ENCODE results near the gene LRIG1.
A peak's percentile ranks its signal among the peaks of the same experiment; 100 is the strongest.

LRIG1 gene

DNA sequence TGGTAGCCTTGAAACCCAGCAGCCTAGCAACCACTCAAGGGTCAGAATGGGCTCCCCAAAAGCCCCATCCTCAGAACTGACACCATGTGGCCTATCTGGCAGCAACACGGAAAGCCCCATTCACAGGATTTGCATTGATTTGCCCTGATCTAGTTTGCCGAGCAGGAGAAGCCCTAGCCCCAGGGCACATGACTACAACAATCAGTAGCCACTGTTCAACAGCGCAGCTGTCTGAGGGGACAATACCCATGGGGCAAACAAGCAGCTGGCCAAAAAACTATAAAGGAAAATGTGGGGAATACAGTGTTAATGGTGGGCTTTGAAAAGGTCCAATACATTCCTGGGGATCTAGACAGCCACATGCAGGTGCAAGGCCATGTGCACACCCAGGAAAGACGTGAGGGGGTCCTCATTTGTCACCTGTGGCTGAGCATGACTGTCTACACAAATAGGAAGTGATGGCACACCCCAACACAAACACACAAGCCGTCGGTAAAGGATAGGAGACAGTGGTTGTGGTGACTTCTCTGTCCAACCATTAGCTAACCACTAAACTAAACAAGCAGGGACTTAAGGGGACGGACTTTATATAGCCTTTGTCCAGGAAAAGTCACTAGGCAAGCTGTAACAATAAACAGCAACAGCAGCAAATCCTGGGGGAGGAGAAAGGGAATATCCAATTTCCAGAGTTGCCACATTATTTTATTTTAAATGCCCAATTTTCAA is 113.7 kb downstream of the LRIG1 start:
- no peak for DNase-seq (ENCODE audit: low read depth in 1 of 2, low spot score in 1 of 2)

DNA sequence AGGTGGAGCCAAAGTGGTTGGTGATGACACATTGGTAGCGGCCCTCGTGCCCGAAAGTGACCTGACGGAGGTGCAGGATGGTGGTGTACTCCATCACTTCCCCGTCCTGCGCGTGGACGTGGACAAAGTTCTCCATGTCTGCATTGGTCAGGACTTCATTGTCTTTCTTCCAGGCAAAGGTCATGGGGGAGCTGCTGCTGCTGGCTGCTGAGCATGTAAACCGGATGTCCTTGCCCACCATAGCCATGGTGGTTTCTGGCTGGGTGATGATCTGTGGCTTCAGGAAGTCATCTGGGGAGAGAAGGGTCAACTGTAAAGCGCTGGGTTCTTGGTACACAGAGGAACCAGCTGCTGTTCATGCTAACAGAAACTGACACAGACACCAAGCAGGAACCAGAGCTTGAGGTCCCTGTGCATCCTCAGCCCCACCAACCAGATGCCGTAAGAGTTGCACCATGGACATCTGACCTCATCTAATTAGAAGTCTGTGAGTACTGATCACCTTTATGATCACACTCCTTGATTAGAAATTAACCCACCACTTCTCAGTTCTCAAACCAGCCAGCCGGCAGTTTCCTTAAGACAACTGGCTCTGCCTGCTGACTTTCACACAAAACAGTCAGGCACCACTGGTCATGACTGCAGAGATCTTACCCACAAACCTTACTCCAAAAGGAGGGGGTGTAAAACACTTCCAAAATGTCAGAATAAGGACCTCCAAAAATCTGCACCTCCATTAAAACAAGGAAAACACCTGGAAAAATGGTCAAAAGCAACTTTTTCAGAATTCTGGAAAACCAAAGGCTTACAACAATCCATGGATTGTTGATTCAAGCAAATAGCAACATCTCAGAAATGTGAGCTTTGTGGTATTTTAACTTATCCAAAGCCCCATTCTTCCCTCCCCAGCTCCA is 114.6 kb downstream of the LRIG1 start:
- DNase-seq (ENCODE audit: low read depth in 1 of 2, low spot score in 1 of 2): no peak

DNA sequence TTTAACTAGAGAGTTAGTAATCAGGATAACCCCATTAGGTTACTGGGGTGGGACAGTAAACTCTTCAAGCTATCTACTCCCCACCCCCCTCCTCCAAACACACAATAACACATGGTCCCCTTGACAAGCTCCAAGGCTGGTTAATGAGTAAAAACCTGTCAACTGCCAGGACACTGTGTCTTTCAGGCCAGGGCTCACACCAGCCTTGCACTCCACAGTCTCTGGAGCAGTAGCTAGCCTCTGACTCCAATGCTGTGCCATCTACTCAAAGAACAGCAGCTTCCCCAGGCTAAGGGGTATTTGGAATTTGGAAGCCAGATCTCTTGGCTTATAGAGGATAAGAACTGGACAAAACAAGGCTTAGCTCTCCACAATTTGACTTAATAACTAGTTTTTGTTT is 115.8 kb downstream of the LRIG1 start:
- DNase-seq (ENCODE audit: low read depth in 1 of 2, low spot score in 1 of 2): no peak

DNA sequence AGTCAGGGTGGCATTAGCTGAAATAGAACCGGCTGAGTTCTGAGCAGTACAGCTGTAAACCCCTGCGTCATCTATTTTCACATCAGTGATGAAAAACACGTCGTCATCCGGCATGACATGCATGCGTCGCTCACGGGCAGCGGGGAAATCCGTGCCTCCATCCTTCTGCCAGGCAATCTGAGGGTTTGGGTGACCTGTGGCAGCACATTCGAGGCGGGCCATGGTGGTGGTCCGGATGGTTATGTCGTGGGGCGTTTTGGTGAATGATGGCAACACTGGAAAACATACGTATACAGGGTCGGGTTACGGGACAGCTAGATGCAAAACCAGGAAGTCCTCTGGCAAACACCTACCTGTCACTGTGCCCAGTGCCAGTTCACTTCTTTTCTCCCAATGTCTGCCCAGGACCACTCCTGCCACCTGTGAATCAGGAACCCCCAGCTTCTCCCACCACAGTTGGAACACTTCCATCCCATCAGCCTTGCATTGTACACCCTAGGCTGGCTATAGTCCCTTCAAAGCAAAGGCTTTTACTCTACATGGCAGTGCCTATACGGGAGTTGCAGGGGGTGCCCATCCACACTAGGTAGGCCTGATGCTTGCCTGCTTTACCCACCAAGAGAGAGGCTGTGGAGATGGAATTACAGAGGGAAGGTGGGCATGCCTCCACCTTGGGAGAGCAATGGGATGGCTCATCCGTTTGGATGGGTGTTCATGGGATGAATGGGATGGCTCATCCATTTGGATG is 116.7 kb downstream of the LRIG1 start:
- DNase-seq (ENCODE audit: low read depth in 1 of 2, low spot score in 1 of 2): no peak

DNA sequence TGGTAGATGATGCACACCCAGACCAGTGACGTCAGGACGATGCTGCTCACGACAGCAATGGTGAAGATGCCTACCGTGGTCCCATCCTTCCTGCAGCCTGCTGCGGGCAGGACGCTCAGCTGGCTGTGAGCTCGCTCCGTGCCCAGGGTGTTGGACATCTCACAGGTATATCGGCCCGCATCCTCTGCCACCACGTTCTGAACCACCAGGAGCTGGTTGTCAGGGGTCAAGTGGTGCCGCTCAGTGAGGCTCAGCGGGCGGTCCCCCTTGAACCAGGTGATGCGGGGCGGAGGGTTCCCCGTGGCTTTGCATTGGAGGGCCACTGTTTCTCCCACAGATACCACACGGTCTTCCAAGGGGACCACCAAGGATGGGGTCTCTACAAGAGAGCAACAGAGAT is 117.8 kb downstream of the LRIG1 start:
- DNase-seq (ENCODE audit: low read depth in 1 of 2, low spot score in 1 of 2): no peak

DNA sequence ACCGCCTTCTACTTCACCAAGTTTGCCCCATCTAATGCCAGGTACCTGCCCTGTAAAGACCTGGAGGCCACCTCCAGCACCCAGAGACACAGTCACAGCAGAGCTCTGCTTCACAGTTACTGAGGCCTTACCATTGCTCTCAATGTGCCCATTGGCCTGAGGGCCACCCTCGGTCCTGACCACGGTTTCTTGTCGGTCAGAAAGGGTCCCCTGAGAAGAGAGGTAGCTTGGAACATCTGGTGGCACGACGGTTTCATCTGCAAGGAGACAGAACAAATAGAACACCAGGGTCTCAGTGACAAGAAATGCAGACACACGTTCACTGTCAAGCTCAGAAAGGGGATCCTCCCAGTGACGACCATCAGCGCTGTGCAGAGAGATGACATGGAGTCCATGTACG is 118.7 kb downstream of the LRIG1 start:
- DNase-seq (ENCODE audit: low read depth in 1 of 2, low spot score in 1 of 2): no peak

DNA sequence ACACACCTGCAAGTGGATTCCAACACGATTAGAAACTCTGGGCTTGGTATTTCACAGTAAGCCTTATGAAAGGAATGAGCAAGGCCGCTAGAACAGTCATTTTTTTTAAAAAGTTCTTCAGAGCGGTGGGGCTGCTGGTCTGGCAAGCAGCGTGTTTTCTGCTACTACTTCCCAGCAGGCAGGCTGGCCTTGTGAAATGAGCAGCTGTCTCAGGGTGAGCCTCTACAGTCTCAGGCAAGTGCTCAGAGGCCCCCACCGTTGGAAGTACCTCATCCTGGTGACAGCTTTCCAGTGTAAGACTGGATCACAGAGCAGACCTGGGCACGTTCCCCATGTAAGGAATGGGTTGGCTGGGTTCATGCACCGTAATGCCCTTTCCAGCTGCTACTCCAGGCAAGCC is 119.2 kb downstream of the LRIG1 start:
- no peak for DNase-seq (ENCODE audit: low read depth in 1 of 2, low spot score in 1 of 2)

DNA sequence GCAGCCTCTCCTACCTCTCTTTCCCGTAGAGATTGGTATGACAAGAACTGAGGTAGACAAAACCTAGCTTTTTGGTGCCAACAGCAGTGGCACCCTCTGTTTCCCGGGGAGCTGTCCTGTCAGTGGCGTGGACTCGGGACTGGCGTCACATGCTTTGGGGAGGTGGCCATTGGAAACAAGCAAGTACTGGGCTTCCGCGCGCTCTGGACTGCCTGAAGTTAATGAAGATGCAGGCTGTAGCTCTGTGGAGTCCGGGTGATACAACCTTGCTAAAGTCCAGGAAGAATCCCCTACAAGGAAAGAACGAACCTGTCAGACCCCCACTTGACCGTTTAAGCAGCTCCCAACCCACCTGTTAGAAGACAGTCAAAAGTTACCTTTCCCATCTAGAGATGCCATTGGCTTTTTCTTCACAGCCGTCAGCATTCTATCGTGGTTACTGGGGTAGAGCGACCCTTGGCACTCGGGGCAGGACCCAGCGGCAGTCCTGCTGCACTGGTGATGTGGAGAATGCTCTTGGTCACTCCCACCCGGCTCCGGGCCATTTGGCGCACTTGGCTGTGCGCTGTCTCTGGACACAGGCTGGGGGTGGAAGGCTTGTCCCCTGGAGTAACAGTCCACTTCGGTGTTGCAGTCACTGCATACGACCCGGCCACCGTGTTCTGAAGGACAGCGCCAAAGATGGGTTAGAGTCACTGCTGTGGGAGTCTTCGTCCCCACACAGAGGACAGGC is 120.5 kb downstream of the LRIG1 start:
- DNase-seq (ENCODE audit: low read depth in 1 of 2, low spot score in 1 of 2): no peak

DNA sequence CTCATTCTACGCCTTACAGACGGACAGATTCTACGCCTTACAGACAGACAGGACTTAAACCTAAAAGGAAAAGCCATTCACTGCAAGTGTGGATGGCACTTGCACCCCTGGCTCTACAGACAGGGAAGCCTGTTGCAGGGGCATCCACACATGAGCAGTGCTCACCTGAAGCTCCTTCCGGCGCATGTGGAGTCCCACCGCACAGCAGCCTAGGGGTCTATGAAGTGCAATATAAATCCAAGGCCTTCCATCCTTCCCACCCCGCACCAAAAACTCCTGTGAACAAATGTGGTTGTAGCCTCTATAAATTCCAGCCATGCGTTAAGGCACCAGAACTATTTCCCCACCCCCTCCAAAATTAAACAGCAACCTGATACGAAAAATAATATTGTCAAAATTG is 121.3 kb downstream of the LRIG1 start:
- no peak for DNase-seq (ENCODE audit: low read depth in 1 of 2, low spot score in 1 of 2)

DNA sequence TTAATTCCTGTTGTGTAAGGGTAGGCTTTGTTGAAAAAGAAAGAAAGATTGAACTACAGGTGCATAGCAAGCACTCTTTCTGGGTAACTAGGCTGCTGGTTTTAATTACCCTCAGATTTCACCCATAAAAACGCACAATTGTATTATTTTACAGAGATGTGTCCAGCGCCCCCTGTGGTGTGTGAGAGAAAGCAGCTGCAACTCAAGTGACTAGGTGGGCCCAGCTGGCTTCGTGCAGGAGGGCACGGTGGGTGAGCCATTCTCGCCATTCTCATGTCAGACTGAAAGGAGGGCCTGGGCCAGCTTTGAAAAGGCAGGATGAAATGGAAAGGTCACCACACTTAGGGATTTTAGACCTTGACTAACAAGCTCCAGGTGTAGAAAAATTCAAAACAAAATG is 122.6 kb downstream of the LRIG1 start:
- peak in 1 of 2 donors; percentile 22 for DNase-seq (ENCODE audit: low read depth in 1 of 2, low spot score in 1 of 2)

DNA sequence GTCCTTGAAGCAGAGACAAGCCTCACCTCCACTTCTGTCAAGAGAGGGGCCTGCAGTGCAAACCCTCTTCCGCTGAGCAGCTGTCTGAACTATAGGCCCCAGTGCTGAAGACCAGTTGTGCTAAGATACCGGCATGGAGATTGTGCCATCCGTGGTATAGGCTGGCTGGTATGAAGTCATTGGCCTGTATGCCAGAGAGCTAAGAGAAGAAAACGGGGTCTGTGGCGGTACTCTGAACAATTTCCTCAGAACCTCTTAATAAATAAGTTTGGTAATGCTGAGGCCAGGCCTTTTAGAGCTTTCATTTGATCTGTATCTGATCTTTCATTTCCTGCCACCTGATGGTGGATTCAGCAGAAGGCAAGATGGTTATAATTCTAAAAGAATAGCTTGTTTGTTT is 123.0 kb downstream of the LRIG1 start:
- no peak for DNase-seq (ENCODE audit: low read depth in 1 of 2, low spot score in 1 of 2)

DNA sequence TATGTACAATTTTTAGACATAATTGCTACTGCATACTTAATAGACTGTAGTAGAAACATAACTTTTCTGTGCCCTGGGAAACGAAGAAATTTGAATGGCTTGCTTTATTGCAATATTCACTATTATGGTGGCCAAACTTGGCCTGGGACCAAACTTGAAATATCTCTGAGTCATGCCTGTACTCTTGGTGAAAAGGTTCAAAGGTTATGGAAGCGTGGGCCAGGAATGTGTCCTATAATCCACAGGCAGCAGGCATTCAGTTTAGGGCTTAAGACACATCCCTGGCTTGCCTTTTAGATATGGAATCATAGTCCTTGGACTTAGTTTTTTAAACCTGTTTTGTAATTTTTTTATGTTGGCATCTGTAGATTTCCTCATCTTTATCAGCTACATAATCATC is 124.3 kb downstream of the LRIG1 start:
- DNase-seq (ENCODE audit: low read depth in 1 of 2, low spot score in 1 of 2): no peak

DNA sequence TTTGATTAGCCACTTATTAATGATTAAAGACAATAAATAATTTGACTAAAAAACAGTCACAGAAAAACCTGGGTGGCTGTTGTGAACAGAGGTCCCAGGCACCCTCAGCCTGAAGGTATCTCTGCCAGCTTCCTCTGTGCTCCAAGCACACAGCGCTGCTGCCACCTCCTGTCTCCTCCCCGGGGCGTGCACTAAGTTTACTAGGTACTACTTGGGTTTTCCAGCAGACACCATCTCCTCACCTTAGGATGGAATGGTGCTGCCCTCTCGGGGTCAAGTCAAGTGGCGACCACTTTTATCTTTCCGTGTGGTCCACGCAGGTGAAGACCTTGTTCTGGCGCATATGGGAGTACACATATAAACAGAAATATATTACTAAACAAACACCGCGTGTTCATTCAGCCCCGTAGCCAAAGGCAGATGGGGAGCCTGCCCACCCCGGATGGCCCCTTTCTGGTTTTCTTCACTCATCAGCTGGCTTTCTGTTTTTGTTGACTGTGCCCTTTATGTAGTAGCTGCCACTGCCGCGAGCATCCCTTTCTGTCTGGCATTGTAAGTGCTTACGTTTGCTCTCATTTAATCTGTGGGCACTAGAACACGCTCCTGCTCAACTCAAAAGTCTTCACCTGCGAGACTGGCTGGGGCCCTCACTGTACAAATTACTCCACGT is 128.0 kb downstream of the LRIG1 start:
- no peak for DNase-seq (ENCODE audit: low read depth in 1 of 2, low spot score in 1 of 2)

DNA sequence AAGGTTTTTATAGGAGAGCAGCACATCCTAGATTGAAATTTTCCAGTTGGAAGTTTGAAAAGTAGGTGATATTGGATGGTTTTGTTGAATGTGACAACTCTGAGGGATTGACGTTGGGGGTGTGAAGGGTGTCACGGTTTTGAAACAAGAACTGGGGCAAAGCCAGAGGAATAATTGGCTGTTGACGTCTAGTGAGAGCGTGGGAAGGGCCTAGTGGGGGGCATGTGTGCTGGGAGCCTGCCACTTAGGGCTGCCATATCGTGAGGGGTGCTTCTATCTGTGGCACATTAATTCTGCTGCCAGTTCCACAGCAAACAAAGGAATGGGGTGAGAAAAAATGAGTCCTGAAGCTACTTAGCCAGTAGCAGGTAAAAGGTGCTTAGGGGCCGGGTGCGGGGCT is 129.4 kb downstream of the LRIG1 start:
- no peak for DNase-seq (ENCODE audit: low read depth in 1 of 2, low spot score in 1 of 2)

DNA sequence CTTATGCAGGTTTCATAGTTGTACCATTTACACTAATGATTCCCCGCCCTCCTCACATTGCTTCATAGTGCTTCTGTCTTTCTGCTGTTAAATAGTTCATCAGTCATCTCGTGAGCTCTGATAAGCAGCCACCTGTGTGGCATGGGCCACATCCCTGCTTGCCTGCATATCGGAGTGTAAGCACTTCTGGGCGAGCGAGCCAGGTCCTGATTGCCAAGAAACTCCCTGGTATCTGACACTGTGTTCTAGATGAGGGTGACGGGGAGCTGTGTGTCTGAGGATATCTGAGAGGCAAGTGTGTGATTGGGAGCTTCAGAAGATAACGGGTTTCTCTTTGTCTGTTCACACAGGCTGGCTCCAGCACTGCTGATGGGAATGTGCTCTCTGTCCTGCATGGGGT is 130.6 kb downstream of the LRIG1 start:
- DNase-seq (ENCODE audit: low read depth in 1 of 2, low spot score in 1 of 2): no peak

DNA sequence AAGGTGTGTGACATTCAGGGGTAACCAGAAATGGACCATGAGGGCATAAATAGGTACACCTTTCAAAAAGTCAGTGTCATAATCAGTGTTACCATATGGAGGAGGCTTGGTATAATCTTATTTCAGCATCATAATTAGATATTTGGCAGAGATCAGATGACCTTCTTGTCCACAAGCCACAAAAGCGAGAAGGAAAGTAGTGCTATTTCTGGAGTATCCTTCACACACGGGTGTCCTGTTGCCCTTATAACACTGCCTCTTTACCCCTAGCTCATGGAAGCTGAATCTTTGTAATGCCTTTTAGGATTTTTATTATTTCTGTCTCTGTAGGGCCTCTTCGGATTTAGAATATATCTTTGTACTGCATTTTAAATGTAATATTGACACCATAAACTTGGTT is 132.8 kb downstream of the LRIG1 start:
- DNase-seq (ENCODE audit: low read depth in 1 of 2, low spot score in 1 of 2): no peak

DNA sequence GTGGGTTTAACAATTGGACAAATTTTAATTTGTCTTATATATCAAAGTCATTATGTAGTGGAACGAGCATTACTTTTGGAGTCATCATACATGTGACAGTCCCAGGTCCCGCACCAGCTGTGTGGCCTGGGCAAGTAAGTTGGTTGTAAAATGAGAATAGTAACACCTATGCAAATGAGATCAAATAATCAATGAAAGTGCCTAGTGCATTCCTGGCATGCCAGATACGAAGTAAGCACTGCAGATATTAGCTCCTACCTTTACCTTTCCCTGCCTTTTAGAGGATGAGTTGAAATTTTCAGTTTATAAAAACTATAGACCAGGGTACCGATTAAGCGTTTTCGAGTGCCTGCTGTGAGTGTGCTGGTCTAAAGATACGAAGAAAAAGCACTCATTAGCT is 134.1 kb downstream of the LRIG1 start:
- DNase-seq (ENCODE audit: low read depth in 1 of 2, low spot score in 1 of 2): no peak

DNA sequence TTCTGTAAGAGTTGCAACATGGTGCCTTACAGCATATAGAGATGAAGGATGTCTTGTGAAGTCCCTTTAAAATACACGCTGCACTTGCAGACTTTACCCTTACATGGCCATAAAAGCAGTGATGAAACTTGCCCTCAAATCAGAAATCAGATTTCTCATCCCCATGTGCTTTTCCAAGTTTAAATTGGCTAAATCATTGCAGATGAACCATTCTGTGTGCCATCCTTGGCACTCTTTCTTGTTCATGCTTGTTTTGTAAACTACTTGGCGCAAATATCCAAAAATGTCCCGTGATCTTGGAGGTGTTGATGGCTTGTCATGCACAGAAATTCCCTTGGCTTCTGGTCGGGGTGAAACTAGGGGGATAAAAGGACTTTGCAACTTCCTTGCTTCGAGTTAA is 135.7 kb downstream of the LRIG1 start:
- DNase-seq (ENCODE audit: low read depth in 1 of 2, low spot score in 1 of 2): no peak

DNA sequence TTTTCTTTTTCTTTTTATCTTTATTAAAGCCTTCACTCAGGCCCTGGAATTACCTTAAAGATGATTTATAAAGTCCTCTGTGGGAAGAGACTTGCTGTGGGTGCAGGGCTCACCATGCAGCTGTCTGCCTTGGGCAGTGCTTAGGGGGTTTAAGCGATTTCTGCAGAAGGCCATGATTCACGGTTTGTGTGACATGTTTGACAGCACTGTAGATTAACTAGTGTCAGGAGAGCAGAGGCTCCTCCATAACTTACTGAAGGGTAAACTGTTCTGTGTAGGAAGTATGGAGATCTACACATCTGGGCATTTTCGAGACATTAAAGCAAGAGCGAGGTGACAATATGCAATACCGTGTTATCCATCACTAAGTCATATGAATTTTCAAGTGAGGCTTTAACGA is 137.7 kb downstream of the LRIG1 start:
- no peak for DNase-seq (ENCODE audit: low read depth in 1 of 2, low spot score in 1 of 2)

DNA sequence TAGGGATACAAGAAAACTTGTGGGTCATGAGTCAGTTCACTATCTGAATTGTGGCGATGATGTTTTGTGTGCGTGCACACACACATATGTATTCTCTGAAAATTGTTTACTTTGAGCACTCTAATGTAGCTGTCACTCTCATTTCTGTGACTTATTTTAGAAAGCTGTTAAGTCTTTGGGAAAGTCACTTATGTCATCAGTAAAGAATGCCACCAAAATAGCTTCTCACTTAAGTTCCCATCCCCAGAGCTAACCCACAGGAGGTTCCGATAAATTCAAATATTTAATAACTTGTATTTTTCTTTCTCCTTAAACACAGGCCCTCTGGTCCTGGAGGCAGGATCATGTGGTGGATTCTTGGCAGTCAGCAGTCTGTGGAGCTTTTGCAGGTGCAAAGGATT is 138.3 kb downstream of the LRIG1 start:
- no peak for DNase-seq (ENCODE audit: low read depth in 1 of 2, low spot score in 1 of 2)

DNA sequence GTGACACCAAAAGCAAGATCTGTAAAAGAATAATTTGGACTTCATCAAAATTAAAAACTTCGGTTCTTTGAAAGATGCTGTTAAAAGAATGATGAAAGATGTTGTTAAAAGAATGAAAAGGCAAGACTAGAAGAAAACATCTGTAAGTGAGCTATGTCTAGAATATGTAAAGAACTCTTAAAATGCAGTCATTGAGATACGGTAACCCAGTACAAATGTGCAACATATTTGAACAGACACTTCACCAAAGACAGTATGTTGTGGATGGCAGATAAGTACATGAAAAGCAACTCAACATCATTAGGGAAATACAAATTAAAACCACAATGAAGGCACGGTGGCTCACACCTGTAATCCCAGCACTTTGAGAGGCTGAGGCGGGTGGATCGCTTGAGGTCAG is 139.5 kb downstream of the LRIG1 start:
- no peak for DNase-seq (ENCODE audit: low read depth in 1 of 2, low spot score in 1 of 2)

Data from stimulated activated CD4-positive, alpha-beta T cell treated with anti-CD3 and anti-CD28 coated beads, Interleukin-15, amount 100 ng/mL, for 1 hour (primary cell).